Measurements from ENCODE around the gene HNRNPA1L2. TPM values are rescaled to one million over a fixed set of nuclear protein-coding genes. Genes with fewer than 3 reads are reported as not detected.

The HNRNPA1L2 gene
- total RNA-seq (2022; extraction: Qiagen RNA extraction; ENCODE audit: low read depth) = 5.0 to 6.7 TPM (median 5.6 TPM) in 5 replicates

DNA sequence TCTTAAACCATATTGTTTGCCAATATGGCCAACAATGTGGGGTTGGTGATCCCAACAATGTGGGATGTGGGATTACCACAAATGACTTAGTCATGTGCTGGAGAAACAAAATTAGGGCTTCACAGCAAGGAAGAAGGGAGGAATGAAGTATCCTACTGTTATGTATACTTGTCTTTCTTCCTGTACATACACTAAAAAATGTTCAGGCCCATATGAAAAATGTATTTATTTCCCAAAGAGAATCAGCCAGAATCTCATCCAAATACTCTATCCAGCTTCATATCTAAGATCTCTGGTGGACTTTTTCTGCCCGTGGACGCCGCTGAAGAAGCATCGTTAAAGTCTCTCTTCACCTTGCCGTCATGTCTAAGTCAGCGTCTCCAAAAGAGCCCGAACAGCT lies at the start of gene HNRNPA1L2:
Gene HNRNPA1L2 (plus strand): TSS at position 301 of the 400 bp plus-strand sequence. CDS start 62 bp downstream, at position 363.

DNA sequence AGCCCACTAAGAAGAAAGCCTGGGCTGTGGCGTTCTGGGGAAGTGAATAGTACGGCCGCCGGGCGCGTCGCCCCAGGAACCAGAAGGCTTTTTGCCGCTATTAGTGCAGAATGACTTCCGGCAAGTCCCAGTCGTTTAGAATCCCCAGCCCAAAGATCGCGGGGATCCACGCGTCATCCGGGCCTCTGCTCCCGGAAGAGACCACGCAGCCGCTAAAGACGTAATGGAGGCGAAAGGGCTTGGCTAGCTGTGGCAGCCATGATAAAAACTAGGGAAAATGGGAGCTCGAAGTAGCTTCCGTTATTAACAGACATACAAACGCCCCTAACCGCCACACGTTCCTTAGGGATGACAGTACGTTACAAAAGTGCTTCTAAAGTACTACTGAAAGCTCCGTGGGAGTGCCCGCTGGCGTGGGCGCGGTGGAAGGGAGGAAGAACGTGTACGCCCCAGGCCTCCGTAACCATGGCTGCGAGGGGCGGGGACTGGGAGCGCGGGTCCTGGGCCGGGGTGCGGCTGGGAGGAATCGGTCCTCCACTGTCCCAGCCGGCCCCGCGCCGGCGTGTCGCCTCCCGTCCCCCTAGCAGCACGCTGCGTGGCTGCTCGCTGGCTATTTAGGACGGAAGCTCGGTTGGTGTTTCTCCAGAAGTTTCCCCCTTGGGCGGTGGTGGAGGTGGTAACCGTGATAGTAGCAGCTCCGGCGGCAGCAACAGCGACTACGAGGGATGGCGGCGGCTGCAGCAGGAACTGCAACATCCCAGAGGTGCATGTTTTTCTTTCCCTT lies 10.2 kb downstream of the HNRNPA1L2 start, which contains the start of gene SUGT1:
Gene SUGT1 (plus strand): TSS at position 641 of the 784 bp plus-strand sequence. CDS start 85 bp downstream, at position 726.

Other genes with a start within 250 kb of the HNRNPA1L2 start
- gene THSD1, start 236.3 kb upstream of the HNRNPA1L2 start, total RNA-seq (2022; extraction: Qiagen RNA extraction; ENCODE audit: low read depth) = 11.5 to 12.8 TPM (median 12.0 TPM) in 5 replicates
- gene VPS36, start 191.8 kb upstream of the HNRNPA1L2 start, total RNA-seq (2022; extraction: Qiagen RNA extraction; ENCODE audit: low read depth) = 7.4 to 14.5 TPM (median 13.0 TPM) in 5 replicates
- 18.6 to 42.2 TPM (median 35.5 TPM) in 5 replicates for gene CKAP2, start 187.0 kb upstream of the HNRNPA1L2 start, total RNA-seq (2022; extraction: Qiagen RNA extraction; ENCODE audit: low read depth)
- 29.0 to 46.0 TPM (median 43.5 TPM) in 5 replicates for gene SUGT1, start 10.4 kb downstream of the HNRNPA1L2 start, total RNA-seq (2022; extraction: Qiagen RNA extraction; ENCODE audit: low read depth)
- gene CNMD, start 97.4 kb downstream of the HNRNPA1L2 start, total RNA-seq (2022; extraction: Qiagen RNA extraction; ENCODE audit: low read depth) = not detected in 5 replicates
- gene PCDH8, start 206.2 kb downstream of the HNRNPA1L2 start, total RNA-seq (2022; extraction: Qiagen RNA extraction; ENCODE audit: low read depth) = not detected in 5 replicates

All from A549 treated with RU486 at 1 μM for 4 hours (cell line).